ENCODE results near the gene ANKHD1. TPM values are rescaled to one million over a fixed set of nuclear protein-coding genes. Genes with fewer than 3 reads are reported as not detected.

ANKHD1 gene
- total and polyA plus RNA-seq, 11 donors = 41.4 to 78.8 (median 58.1) TPM

DNA sequence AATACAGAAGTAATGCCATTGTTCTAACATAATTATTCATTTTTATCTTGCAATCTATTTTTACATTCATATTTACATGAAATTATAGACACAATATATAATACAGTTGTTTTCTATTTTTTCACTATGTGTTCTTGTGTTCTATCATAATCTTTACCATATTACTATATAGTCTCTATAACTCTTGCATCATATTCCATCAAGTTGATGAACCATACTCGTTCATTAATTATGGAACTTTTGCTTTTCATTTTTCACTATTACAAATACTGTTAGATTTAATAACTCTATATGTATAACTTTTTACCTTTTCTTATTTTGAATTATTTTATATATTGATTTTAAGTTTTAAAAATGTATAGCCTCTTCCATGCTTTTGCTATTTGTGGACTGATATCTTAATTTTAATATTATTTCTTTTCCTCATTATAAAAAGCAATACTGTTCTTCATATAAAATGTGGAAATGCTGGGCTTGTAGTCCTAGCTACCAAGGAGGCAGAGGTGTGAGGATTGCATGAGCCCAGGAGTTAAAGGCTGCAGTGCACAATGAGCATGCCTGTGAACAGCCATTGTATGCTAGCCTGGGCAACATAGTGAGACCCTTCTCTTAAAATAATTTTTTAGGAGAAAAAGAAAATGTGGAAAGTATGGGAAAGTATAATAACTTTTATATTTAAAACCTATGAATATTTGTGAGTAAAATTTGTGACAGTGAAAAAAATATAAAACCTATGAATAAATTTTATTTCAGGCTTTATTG lies 65.5 kb downstream of the ANKHD1 start:
- Histone ChIP-seq H3K9me3 (no peaks in the 10 kb centered on the region), H3K27me3 (no peaks in the 10 kb centered on the region), H3K36me3 (peaks cover 0 to 95% (median 58%) of the 10 kb centered on the region in 9 donors), H3K4me3 (no peak overlapping the region), H3K4me1 (peaks cover 0 to 8% (median 2%) of the 10 kb centered on the region in 12 donors), H3K27ac (no peak overlapping the region)
- TF ChIP-seq, protein P1, sequence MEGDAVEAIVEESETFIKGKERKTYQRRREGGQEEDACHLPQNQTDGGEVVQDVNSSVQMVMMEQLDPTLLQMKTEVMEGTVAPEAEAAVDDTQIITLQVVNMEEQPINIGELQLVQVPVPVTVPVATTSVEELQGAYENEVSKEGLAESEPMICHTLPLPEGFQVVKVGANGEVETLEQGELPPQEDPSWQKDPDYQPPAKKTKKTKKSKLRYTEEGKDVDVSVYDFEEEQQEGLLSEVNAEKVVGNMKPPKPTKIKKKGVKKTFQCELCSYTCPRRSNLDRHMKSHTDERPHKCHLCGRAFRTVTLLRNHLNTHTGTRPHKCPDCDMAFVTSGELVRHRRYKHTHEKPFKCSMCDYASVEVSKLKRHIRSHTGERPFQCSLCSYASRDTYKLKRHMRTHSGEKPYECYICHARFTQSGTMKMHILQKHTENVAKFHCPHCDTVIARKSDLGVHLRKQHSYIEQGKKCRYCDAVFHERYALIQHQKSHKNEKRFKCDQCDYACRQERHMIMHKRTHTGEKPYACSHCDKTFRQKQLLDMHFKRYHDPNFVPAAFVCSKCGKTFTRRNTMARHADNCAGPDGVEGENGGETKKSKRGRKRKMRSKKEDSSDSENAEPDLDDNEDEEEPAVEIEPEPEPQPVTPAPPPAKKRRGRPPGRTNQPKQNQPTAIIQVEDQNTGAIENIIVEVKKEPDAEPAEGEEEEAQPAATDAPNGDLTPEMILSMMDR (IDR thresholded peaks at IDR 0.05) = no peak
- no peak for TF ChIP-seq POLR2A (IDR thresholded peaks at IDR 0.05)
- intact Hi-C loops (cut with DNase I) = no loop called here
- DNase-seq = no peak
- 86 to 99% (median 96%) methylated on average over 1 of the region's 1 CpG for WGBS, 4 donors
- no peak for ATAC-seq

DNA sequence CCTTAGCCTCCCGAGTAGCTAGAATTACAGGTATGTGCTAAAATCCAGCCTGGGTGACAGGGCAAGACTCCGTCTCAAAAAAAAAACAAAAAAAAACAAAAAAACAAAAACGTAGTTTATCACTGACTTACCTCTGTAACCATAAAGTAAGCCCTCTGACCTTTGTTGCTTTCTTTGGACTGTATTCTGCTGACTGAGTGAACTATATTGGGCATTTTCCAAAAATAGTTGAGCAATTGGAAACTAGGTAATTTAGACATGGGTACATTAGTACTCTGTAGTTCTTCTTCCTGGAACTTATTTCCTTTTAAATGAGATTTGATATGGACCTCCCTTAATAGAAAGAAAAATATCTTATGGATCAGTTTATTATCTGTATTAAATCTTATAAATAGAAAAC lies 66.6 kb downstream of the ANKHD1 start:
- Histone ChIP-seq H3K4me1 (peaks cover 0 to 8% (median 2%) of the 10 kb centered on the region in 12 donors), H3K27me3 (no peaks in the 10 kb centered on the region), H3K4me3 (no peak overlapping the region), H3K27ac (no peak overlapping the region), H3K36me3 (peaks cover 0 to 97% (median 57%) of the 10 kb centered on the region in 9 donors), H3K9me3 (no peaks in the 10 kb centered on the region)
- WGBS, 4 donors = 57 to 73% (median 71%) methylated on average over 3 of the region's 3 CpGs
- TF ChIP-seq POLR2A (IDR thresholded peaks at IDR 0.05) = no peak
- TF ChIP-seq, protein P1 (IDR thresholded peaks at IDR 0.05) = no peak
- intact Hi-C loops (cut with DNase I) = no loop called here
- DNase-seq (no peak), ATAC-seq (peak in 2 of 4 donors; percentile 69 to 86)

DNA sequence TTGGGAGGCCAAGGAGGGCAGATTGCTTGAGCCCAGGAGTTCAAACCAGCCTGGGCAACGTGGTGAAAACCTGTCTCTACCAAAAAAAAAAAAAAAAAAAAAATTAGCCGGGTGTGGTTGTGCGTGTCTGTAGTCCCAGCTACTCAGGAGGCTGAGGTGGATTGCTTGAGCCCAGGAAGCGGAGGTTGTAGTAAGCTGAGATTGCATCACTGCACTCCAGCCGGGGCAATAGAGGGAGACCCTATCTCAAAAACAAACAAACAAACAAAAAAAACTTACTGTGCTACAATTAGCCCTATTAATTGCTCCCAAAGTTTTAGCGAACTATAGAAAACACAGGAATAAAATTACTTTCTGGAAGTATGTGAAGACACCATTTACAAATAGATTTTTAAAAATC lies 67.6 kb downstream of the ANKHD1 start:
- no peak overlapping the region for H3K4me3 ChIP-seq
- TF ChIP-seq, protein P1 (IDR thresholded peaks at IDR 0.05) = no peak
- TF ChIP-seq POLR2A (IDR thresholded peaks at IDR 0.05) = no peak
- peaks cover 0 to 97% (median 58%) of the 10 kb centered on the region in 9 donors for H3K36me3 ChIP-seq
- no peak for DNase-seq
- intact Hi-C loops (cut with DNase I) = no loop called here
- 87 to 93% (median 89%) methylated on average over 6 of the region's 6 CpGs for WGBS, 4 donors
- no peak overlapping the region for H3K27ac ChIP-seq
- peaks cover 0 to 8% (median 2%) of the 10 kb centered on the region in 12 donors for H3K4me1 ChIP-seq
- no peak for ATAC-seq
- no peaks in the 10 kb centered on the region for H3K9me3 ChIP-seq
- no peaks in the 10 kb centered on the region for H3K27me3 ChIP-seq

DNA sequence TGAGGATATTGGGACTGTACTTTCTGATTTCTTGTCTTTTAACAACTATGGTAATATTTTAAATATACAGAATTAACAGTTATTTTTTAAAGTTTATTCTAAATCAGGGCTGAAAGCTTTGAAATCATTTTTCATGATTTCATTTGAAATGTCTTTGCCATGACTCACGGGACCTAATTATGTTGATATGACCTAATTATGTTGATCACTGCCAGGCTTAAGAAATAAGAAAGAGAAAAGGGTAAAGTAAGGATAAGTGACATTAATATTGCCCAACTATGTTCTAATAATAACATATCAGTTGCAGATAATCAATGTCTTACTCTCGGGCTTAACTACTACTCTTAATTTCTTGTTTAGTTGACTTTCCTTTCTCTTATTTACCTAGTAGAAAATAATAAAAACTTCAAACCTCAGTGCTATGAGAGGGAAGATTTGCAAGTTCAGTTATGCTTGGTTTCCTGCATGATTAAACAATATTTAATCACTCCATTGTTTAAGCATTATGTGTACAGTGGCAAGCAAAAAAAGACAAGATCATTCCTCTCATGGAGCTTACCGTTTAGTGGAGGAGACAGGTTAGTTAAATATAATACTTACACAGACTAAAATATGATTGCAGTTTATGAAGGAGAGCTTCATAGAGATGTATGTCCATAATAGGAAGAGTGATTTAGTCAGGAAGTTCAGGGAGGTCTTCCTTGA lies 78.8 kb downstream of the ANKHD1 start:
- Histone ChIP-seq H3K36me3 (peaks cover 0 to 56% (median 42%) of the 10 kb centered on the region in 9 donors), H3K27me3 (no peaks in the 10 kb centered on the region), H3K4me3 (no peak overlapping the region), H3K4me1 (peaks cover 0 to 24% (median 10%) of the 10 kb centered on the region in 12 donors), H3K27ac (peak overlapping the region in 2 of 12 donors; percentile 11 to 15), H3K9me3 (no peaks in the 10 kb centered on the region)
- no peak for TF ChIP-seq POLR2A (IDR thresholded peaks at IDR 0.05)
- DNase-seq = no peak
- WGBS, 4 donors = 38 to 57% (median 48%) methylated on average over 3 of the region's 3 CpGs
- ATAC-seq = no peak
- intact Hi-C loops (cut with DNase I) = loop anchor here in 2 of 10 donors (10.0 kb wide), 1 partner anchor 54 kb away; no protein-coding TSS in a partner anchor

All from heart left ventricle (tissue), 16 donors.